PFSK-1 (cell line): ENCODE measurements around the gene EVI2A.

ENCODE experiments used
- FOXP2 ChIP-seq: optimal IDR thresholded peaks from 2 replicates; pipeline ENCODE3; 2011; ENCODE audit warnings: borderline replicate concordance, control low read depth, inconsistent platforms; ENCODE audit not compliant: insufficient read depth; ENCODE audit errors: extremely low read length, extremely low read depth
- POLR2AphosphoS5 ChIP-seq: IDR thresholded peaks from 2 replicates; pipeline ENCODE4 v1.6.1; 2012; ENCODE audit warnings: low read depth, mild to moderate bottlenecking, control low read depth, low read length, moderate library complexity
- REST ChIP-seq, 2 experiments: IDR thresholded peaks; 2 replicates each; pipeline versions ENCODE4 v1.6.1 to v1.8.0; 2011 to 2012; ENCODE audit warnings: low read depth in 2 of 2, low read length in 2 of 2, control low read depth in 1 of 2, inconsistent platforms in 1 of 2, mild to moderate bottlenecking in 1 of 2, moderate library complexity in 1 of 2; ENCODE audit not compliant: insufficient read depth in 1 of 2
- TAF1 ChIP-seq: IDR thresholded peaks from 2 replicates; pipeline ENCODE4 v1.6.1; 2012; ENCODE audit warnings: low read length, control low read depth, borderline replicate concordance; ENCODE audit not compliant: insufficient read depth

GRCh38 chr17:31291820-31292219 is 29.6 kb downstream of the EVI2A start:
- TF ChIP-seq POLR2AphosphoS5, result no peak
- TF ChIP-seq REST (IDR thresholded peaks at IDR 0.05; ENCODE audit: insufficient read depth in 1 of 2, low read depth in 2 of 2, low read length in 2 of 2), result no peak
- TF ChIP-seq TAF1, result no peak
- TF ChIP-seq FOXP2, result no peak
